Non-pigmented ciliary epithelial cell (primary cell): ENCODE measurements around the gene SUN5.
"Not testable (repeated sequence)": the region's sequence is repeated elsewhere in the genome, so short reads cannot be mapped to it uniquely, and the experiment has no call there.

Source experiments
- DNase-seq: peaks from one replicate; pipeline ENCODE4 v3.0.0-alpha.2; 2010; ENCODE audit warnings: low read depth

Gene SUN5

GRCh38 chr20:32977281-32978008 is 26.8 kb downstream of the SUN5 start:
- no peak for DNase-seq

- DNase-seq = no peak
These were observed 27.5 kb downstream of the SUN5 start for GRCh38 chr20:32976746-32977145.

- no peak for DNase-seq
These were observed 28.2 kb downstream of the SUN5 start for GRCh38 chr20:32975698-32976674.

GRCh38 chr20:32975121-32975520 is 29.1 kb downstream of the SUN5 start:
- not testable (repeated sequence) for DNase-seq

- not testable (repeated sequence) for DNase-seq
These were observed 29.8 kb downstream of the SUN5 start for GRCh38 chr20:32974204-32975064.

- DNase-seq = no peak
These were observed 31.0 kb downstream of the SUN5 start for GRCh38 chr20:32973077-32973717.

- no peak for DNase-seq
These were observed 31.8 kb downstream of the SUN5 start for GRCh38 chr20:32972181-32973076.

- DNase-seq = no peak
These were observed 32.5 kb downstream of the SUN5 start for GRCh38 chr20:32971703-32972161.

- DNase-seq = no peak
These were observed 33.3 kb downstream of the SUN5 start for GRCh38 chr20:32970973-32971300.

GRCh38 chr20:32970115-32970972 is 33.9 kb downstream of the SUN5 start:
- no peak for DNase-seq

- DNase-seq = no peak
These were observed 34.7 kb downstream of the SUN5 start for GRCh38 chr20:32969356-32970114.

- no peak for DNase-seq
These were observed 35.6 kb downstream of the SUN5 start for GRCh38 chr20:32968478-32969241.

GRCh38 chr20:32967961-32968457 is 36.2 kb downstream of the SUN5 start:
- DNase-seq = no peak

- no peak for DNase-seq
These were observed 37.1 kb downstream of the SUN5 start for GRCh38 chr20:32966881-32967781.

- DNase-seq = no peak
These were observed 37.9 kb downstream of the SUN5 start for GRCh38 chr20:32966382-32966781.

- DNase-seq = no peak
These were observed 38.5 kb downstream of the SUN5 start for GRCh38 chr20:32965581-32966373.
